ACHN (cell line): ENCODE results near the gene CCDC192.
"Not testable (repeated sequence)": the region's sequence is repeated elsewhere in the genome, so short reads cannot be mapped to it uniquely, and the experiment has no call there.

ENCODE experiments used
- DNase-seq: peaks from one replicate; pipeline ENCODE4 v3.0.0-alpha.2; 2015
- in situ Hi-C: cut with HindIII; loops from 2 replicates; pipeline ENCODE4 v1.10.0; 2017; ENCODE audit warnings: low sequenced_read_pairs, low pct_ligation_motif_present, low pct_unique_long_range_greater_than_20kb

Gene CCDC192

GRCh38 chr5:127752503-127753265, 49.5 kb downstream of the CCDC192 start:
- in situ Hi-C loops, DNase-seq: not testable (repeated sequence)

GRCh38 chr5:127754259-127754658, 51.1 kb downstream of the CCDC192 start:
- no peak for DNase-seq
- in situ Hi-C loops: no loop called here

GRCh38 chr5:127754706-127755105, 51.5 kb downstream of the CCDC192 start:
- in situ Hi-C loops: no loop called here
- DNase-seq: no peak

- peak; percentile 50 for DNase-seq
- in situ Hi-C loops: no loop called here
Observed at GRCh38 chr5:127757576-127757975, 54.4 kb downstream of the CCDC192 start.

GRCh38 chr5:127758766-127759283, 55.6 kb downstream of the CCDC192 start:
- in situ Hi-C loops: no loop called here
- no peak for DNase-seq

- no peak for DNase-seq
- in situ Hi-C loops: no loop called here
Observed at GRCh38 chr5:127761869-127762268, 58.7 kb downstream of the CCDC192 start.

GRCh38 chr5:127762412-127762811, 59.2 kb downstream of the CCDC192 start:
- no peak for DNase-seq
- in situ Hi-C loops: no loop called here

- DNase-seq: no peak
- in situ Hi-C loops: no loop called here
Observed at GRCh38 chr5:127766676-127767335, 63.6 kb downstream of the CCDC192 start.

GRCh38 chr5:127769386-127769785, 66.2 kb downstream of the CCDC192 start:
- in situ Hi-C loops: no loop called here

GRCh38 chr5:127770272-127770671, 67.1 kb downstream of the CCDC192 start:
- in situ Hi-C loops: no loop called here
- DNase-seq: no peak

More at GRCh38 chr5:127769386-127769785, 66.2 kb downstream of the CCDC192 start:
- DNase-seq: no peak

GRCh38 chr5:127772531-127772930, 69.3 kb downstream of the CCDC192 start:
- DNase-seq: no peak
- in situ Hi-C loops: no loop called here

GRCh38 chr5:127774221-127774620, 71.0 kb downstream of the CCDC192 start:
- in situ Hi-C loops: no loop called here
- DNase-seq: no peak

GRCh38 chr5:127776477-127776876, 73.3 kb downstream of the CCDC192 start:
- no peak for DNase-seq
- in situ Hi-C loops: no loop called here

- DNase-seq: no peak
Observed at GRCh38 chr5:127777957-127778356, 74.8 kb downstream of the CCDC192 start.

GRCh38 chr5:127782450-127782849, 79.3 kb downstream of the CCDC192 start:
- DNase-seq, in situ Hi-C loops: not testable (repeated sequence)

More at GRCh38 chr5:127777957-127778356, 74.8 kb downstream of the CCDC192 start:
- in situ Hi-C loops: no loop called here

GRCh38 chr5:127785098-127785927, 82.1 kb downstream of the CCDC192 start:
- DNase-seq: peak; percentile 24

GRCh38 chr5:127791439-127791838, 88.2 kb downstream of the CCDC192 start:
- in situ Hi-C loops: no loop called here
- no peak for DNase-seq

More at GRCh38 chr5:127785098-127785927, 82.1 kb downstream of the CCDC192 start:
- in situ Hi-C loops: no loop called here

- DNase-seq, in situ Hi-C loops: not testable (repeated sequence)
Observed at GRCh38 chr5:127791908-127792307, 88.7 kb downstream of the CCDC192 start.

- in situ Hi-C loops: no loop called here
- no peak for DNase-seq
Observed at GRCh38 chr5:127793052-127793451, 89.9 kb downstream of the CCDC192 start.
